Measurements from ENCODE around the gene CMTM3.
A peak's percentile ranks its signal among the peaks of the same experiment; 100 is the strongest.

CMTM3 gene

DNA sequence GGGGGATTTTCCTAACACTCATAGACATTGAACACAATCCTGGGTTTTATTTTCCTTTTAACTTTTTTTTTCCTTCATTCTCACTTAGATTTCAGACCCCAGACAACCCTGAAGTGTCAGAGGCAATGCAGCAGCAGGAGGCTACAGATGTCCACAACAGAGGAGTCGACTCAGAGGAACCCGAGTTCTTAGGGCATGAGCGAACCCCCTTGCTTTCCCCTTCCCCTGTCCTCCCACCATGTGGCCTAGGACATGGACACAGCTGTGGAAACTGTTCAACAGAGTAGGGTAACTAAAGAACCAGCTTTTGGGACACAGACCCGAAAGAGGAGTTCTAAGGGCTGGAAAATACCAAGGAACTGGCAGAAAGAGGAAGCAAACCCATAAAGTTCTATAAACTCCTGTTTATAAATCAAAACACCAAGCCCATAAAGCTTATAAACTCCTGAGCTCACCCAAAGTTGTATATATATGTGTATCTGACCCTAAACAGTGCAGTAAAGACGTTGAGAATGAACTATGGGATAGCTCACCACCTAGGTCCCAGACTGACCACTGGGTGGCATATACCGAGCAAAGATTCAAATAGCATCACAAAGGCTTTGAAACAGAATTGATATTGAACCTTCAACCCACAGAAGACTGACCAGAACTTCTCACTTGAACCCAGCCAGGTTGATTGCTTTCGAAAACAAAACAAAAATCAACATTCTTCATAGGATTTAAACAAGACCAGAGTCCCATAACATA lies 58.1 kb downstream of the CMTM3 start:
- peak; percentile 28 for DNase-seq (ENCODE audit: low spot score)

Data from SW480 (cell line).